Measurements from ENCODE around the gene ZFPL1. TPM values are rescaled to one million over a fixed set of nuclear protein-coding genes. Genes with fewer than 3 reads are reported as not detected.

The ZFPL1 gene
- polyA plus RNA-seq, 1 experiment: 30.9 TPM

- Histone ChIP-seq H3K9me3 (ENCODE audit: control insufficient read depth, insufficient read depth, low read length) (peaks cover 3% of the 10 kb centered on the region; the same call in 1 of the 2 replicates), H3K27me3 (ENCODE audit: control insufficient read depth, insufficient read depth, low read length) (no peaks in the 10 kb centered on the region), H3K4me3 (ENCODE audit: low read depth, low read length) (peak overlapping the region; percentile 99), H3K27ac (ENCODE audit: low read depth, low read length) (peak overlapping the region; percentile 57)
- TF ChIP-seq CTCF (IDR thresholded peaks at IDR 0.05; ENCODE audit: low read depth, low read length): no peak
- CTCF ChIA-PET: interaction anchor here (1.1 to 1.2 kb wide), 2 partner anchors 9 to 107 kb away, joined by 3 to 6 read pairs; partner anchors contain the start of gene ARL2
- no peak for DNase-seq (ENCODE audit: low read depth, low spot score)
- POLR2A ChIA-PET: interaction anchor here (1.0 to 1.6 kb wide), 4 partner anchors 9 to 25 kb away, joined by 3 to 20 read pairs (median 4); partner anchors contain the start of gene SYVN1
Measured at GRCh38 chr11:65121447-65121864, 37.4 kb downstream of the ZFPL1 start.

DNA sequence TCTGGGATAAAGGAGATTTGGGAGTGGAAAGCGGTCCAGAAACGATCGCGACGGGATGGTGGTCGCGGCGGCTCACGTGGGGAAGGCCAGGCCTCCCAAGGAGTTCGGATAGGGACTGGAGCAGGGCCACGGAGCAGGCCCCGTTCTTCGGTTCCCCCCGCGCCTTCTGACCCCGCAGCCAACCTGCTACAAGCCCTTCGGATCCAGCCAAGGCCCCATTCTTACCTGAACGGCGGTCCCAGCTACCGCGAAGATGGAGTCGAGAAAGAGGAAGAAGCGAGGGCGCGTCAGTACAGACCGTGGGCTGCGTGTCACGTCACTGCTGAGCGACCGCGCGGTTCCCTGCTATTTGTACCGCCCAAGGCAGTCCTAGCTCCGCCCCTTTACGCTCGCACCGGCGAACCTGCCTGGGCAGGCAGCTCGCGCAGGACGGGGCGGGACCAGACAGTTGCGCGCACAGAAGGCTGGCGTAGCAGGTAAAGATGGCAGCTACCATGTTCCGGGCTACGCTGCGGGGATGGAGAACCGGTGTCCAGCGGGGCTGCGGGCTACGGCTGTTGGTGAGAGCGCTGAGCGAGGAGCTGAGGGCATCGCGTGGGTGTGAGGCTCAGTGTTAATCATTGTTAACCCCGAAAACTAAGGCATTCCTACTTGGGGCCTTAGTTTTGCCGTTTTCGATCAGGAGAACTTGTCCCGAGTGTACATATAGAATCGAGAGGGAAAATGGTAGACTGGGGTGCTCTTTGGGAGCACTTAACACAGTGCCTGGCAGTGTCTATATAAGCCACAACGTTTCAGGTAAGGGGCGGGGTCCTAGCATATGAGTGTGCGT is 38.1 kb downstream of the ZFPL1 start, which contains the start of the genes FAU and MRPL49:
FAU (minus strand) TSS at position 270 of the 832 bp plus-strand sequence. CDS start 321 bp downstream, outside the sequence.
MRPL49 (plus strand) TSS at position 457 of the 832 bp plus-strand sequence; CDS start at position 483, 26 bp downstream.
- peaks cover 3% of the 10 kb centered on the region; the same call in 1 of the 2 replicates for H3K9me3 ChIP-seq (ENCODE audit: control insufficient read depth, insufficient read depth, low read length)
- DNase-seq (ENCODE audit: low read depth, low spot score): peak; percentile 88
- H3K27me3 ChIP-seq (ENCODE audit: control insufficient read depth, insufficient read depth, low read length): no peaks in the 10 kb centered on the region
- H3K4me3 ChIP-seq (ENCODE audit: low read depth, low read length): peak within 1 kb of the TSS; percentile 99
- TF ChIP-seq CTCF (IDR thresholded peaks at IDR 0.05; ENCODE audit: low read depth, low read length): no peak
- ChIA-PET POLR2A (interaction anchor here (0.5 to 1.6 kb wide), 8 partner anchors 8 to 203 kb away, joined by 3 to 20 read pairs (median 4); partner anchors contain the start of gene SYVN1), CTCF (interaction anchor here (0.7 to 1.1 kb wide), 2 partner anchors 9 to 119 kb away, joined by 3 to 6 read pairs; no protein-coding TSS in a partner anchor)
- H3K27ac ChIP-seq (ENCODE audit: low read depth, low read length): peak within 1 kb of the TSS; percentile 82

DNA sequence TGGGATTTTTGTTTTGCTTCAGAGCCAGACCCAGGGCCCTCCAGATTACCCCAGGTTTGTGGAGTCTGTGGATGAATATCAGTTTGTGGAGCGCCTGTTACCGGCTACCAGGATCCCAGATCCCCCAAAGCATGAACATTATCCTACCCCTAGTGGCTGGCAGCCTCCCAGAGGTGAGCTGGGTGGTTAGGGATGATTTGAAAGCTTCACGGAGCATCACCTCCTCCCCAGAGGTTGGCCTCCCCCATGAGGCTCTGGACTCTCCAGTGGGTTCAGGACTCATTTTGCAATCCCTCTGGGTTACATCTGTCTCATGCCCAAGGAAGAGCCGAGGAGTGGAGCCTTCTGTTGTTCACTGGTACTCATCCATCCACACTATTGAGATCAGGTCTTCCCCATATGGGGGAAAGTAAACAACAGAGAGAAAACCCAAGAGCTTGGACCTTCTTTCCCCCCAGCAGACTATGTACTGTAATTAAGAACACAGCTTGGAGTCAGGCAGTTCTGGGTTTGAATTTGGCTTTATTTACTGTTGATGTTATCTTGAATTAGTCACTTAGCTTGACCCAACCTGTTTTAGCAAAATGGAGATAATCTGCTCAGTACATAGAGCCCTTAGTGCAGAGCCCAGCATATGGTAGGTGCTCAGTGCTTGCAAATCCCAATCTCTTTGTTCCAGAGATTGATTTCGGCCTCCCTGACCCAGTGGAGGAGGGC is 40.6 kb downstream of the ZFPL1 start:
- Histone ChIP-seq H3K9me3 (ENCODE audit: control insufficient read depth, insufficient read depth, low read length) (no peaks in the 10 kb centered on the region; the same call in 1 of the 2 replicates), H3K27ac (ENCODE audit: low read depth, low read length) (no peak overlapping the region), H3K4me3 (ENCODE audit: low read depth, low read length) (no peak overlapping the region), H3K27me3 (ENCODE audit: control insufficient read depth, insufficient read depth, low read length) (no peaks in the 10 kb centered on the region)
- ChIA-PET POLR2A (no interaction called here), CTCF (no interaction called here)
- no peak for TF ChIP-seq CTCF (IDR thresholded peaks at IDR 0.05; ENCODE audit: low read depth, low read length)
- no peak for DNase-seq (ENCODE audit: low read depth, low spot score)

DNA sequence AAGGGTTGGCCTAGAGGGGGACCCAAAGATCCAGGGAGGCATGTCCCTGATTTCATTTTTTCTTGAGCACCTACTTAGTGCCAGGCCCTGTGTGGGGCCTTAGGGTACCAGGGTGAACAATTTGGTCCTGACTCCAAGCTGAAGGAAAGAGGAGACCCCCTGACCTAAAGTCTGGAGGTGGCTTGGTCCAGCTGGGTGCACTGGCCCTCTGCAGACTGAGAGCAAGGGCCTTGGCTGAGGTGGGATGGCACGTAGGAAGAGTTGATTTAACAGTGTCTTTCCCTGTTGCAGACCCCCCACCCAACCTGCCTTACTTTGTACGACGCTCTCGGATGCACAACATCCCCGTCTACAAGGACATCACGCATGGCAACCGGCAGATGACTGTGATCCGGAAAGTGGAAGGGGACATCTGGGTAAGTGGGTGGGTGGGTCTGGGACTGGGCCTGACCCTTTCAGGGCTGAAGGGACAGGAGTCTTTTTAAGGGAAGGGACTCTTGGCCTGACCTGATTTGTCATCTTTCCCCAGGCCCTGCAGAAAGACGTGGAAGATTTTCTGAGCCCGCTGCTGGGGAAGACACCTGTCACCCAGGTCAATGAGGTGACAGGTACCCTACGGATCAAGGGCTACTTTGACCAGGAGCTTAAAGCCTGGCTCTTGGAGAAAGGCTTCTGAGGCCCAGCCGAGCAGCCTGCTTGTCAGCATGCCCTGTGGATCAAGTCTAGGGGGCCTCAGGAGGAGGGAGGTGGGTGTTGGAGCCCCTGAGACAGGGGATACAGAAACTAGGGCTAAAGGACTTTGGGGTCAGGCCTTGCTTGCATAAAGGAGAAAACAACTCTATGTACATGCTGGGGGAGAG is 41.4 kb downstream of the ZFPL1 start:
- Histone ChIP-seq H3K4me3 (ENCODE audit: low read depth, low read length) (no peak overlapping the region), H3K27me3 (ENCODE audit: control insufficient read depth, insufficient read depth, low read length) (no peaks in the 10 kb centered on the region), H3K27ac (ENCODE audit: low read depth, low read length) (no peak overlapping the region), H3K9me3 (ENCODE audit: control insufficient read depth, insufficient read depth, low read length) (no peaks in the 10 kb centered on the region; the same call in 1 of the 2 replicates)
- POLR2A ChIA-PET: interaction anchor here (1.1 kb wide), 1 partner anchor 10 kb away, joined by 3 read pairs; no protein-coding TSS in a partner anchor
- no peak for TF ChIP-seq CTCF (IDR thresholded peaks at IDR 0.05; ENCODE audit: low read depth, low read length)
- DNase-seq (ENCODE audit: low read depth, low spot score): no peak
- CTCF ChIA-PET: no interaction called here

Data from AG04450 (cell line).